GM19099 (cell line): ENCODE measurements around the gene MAT2B.

Experiments used
- POLR2A ChIP-seq: IDR thresholded peaks from 3 replicates; pipeline ENCODE4 v1.6.1; 2011; ENCODE audit warnings: low read depth; ENCODE audit not compliant: insufficient read length; ENCODE audit errors: extremely low read depth

MAT2B gene

DNA sequence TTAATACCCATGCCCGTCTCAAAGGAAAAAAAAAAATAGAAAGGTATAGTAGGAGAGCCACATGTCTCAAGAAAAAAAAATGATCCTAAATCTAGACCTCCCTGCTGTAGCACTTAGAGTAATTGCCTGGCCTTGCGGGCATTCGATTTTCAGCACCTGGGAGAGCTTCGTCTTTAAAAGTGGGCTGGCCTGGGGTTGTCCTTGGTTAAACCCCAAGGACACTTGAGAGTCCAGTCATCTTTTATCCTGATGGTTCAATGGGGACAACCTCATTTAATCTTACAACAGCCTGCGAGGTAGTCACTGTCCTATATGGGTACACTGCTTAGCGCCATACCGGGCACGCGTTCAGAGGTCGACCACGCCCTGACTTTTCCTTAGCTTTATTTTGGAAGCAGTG lies 60.1 kb downstream of the MAT2B start:
- TF ChIP-seq POLR2A, result no peak

DNA sequence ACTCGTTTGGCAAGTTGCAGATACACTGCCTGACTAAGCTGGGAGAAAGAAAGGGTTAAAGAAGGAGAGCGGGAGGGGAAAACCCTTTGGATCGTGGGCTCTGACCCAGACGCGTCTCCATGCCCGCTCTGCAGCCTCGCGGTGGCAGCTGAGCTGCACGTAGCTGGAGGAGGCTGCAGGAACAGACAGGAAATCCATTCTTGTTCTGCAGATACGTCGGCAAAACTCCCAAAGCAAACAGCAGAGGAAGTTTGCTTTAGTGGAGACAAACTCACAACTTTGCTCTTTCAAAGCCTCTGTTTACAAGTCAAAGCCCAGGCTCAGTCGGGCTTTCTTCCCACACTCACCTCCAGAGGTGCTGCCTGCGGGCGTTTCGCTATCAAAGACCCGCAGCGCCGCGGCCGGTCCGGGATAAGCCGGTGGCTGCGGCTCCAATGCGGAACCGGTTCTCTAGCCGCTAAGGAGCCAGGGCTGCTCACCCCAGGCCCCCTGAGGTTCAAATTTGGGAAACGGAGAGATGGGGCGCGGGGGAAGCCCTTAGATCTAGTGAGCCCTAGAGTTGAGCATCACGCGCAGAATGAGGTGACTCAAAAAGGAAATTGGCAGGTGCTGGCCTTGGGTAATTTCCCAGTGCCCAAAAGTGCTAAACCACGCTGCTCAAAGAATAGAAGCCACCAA lies 60.7 kb downstream of the MAT2B start:
- no peak for TF ChIP-seq POLR2A

DNA sequence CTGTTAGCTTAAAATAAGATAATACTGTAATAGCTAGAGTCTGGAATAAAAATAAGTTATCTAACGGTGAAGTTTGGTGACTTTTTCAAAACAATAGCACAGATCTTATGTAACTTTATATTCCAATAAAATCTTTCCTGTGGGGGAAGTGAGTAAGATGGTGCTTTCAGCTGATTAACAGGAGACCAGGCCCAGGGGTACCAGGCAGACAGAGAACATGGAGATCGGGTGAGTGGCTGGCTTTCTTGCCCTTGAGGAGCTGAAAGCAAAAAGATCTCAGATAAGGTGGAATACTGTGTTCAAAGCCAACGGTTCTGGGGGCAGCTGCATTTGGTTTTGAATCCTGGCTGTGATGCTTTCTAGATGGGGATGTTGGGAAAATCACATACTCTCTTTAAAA lies 61.3 kb downstream of the MAT2B start:
- TF ChIP-seq POLR2A, result no peak

DNA sequence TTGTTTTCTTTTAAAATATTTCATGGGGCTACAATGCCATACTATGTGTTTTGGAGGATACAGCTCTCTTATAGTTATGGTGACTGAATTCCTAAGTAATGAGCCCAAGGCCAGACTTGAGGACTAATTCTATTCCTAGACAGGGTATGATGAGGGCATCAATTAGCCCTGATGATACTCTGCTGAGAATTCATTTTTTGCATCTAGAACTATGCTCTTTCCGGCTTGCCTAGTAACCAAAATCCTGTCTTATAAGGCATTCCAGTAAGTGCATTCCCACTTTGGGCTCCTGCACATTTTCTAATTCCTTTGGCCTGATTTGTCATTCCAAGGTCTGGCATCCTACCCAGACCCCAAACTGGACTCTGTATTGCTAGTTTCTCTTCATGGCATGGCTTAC lies 62.4 kb downstream of the MAT2B start:
- no peak for TF ChIP-seq POLR2A
